CD4-positive, CD25-positive, alpha-beta regulatory T cell (primary cell): Measurements from ENCODE around the gene SH3RF1. TPM values are rescaled to one million over a fixed set of nuclear protein-coding genes. Genes with fewer than 3 reads are reported as not detected.
A peak's percentile ranks its signal among the peaks of the same experiment; 100 is the strongest.

Source experiments
- ATAC-seq, 2 donors: fragments of 150-1000 bp; cut with Tn5 transposase; one replicate each; pipeline ENCODE4 v1.10.0; 2021; ENCODE audit warnings: low read depth in 2 of 2, moderate number of reproducible peaks in 2 of 2, moderate library complexity in 1 of 2
- DNase-seq, 3 donors: peaks; one replicate each; pipeline versions ENCODE4 v3.0.0 to v3.0.0-alpha.2; 2012 to 2022; ENCODE audit warnings: mixed read lengths in 1 of 3
- H3K27ac ChIP-seq: one replicate; pipeline ENCODE4 v1.7.0; 2013; ENCODE audit warnings: mild to moderate bottlenecking, low read length; ENCODE audit not compliant: insufficient read depth, poor library complexity, severe bottlenecking
- H3K27me3 ChIP-seq: one replicate; pipeline ENCODE4 v1.7.0; 2013; ENCODE audit warnings: low read length; ENCODE audit not compliant: control insufficient read depth, insufficient read depth
- H3K36me3 ChIP-seq: one replicate; pipeline ENCODE4 v1.7.0; 2013; ENCODE audit warnings: mild to moderate bottlenecking, low read length, moderate library complexity; ENCODE audit not compliant: control insufficient read depth, insufficient read depth
- H3K4me1 ChIP-seq: 2 replicates; pipeline ENCODE4 v1.7.0; 2013; ENCODE audit warnings: mild to moderate bottlenecking, low read length; ENCODE audit not compliant: insufficient read depth, control insufficient read depth, poor library complexity, severe bottlenecking
- H3K4me3 ChIP-seq: one replicate; pipeline ENCODE4 v1.7.0; 2013; ENCODE audit warnings: low read depth, mild to moderate bottlenecking, low read length, moderate library complexity
- H3K9me3 ChIP-seq, 2 experiments: 1 replicate in 1 of 2; 2 replicates in 1 of 2; pipeline ENCODE4 v1.7.0; 2013; ENCODE audit warnings: low read length in 2 of 2, mild to moderate bottlenecking in 1 of 2, moderate library complexity in 1 of 2; ENCODE audit not compliant: control insufficient read depth in 2 of 2
- H3K27ac Mint-ChIP-seq, 3 donors: one replicate each; pipeline ENCODE4 v1.8.0; 2020 to 2022; ENCODE audit warnings: mild to moderate bottlenecking in 3 of 3, mixed read lengths in 3 of 3, moderate library complexity in 2 of 3
- H3K27me3 Mint-ChIP-seq: one replicate; pipeline ENCODE4 v1.8.0; 2022; ENCODE audit warnings: mild to moderate bottlenecking, mixed read lengths
- H3K36me3 Mint-ChIP-seq: one replicate; pipeline ENCODE4 v1.8.0; 2020; ENCODE audit warnings: mixed read lengths
- H3K4me1 Mint-ChIP-seq, 4 donors: one replicate each; pipeline ENCODE4 v1.8.0; 2020 to 2022; ENCODE audit warnings: mixed read lengths in 4 of 4, mild to moderate bottlenecking in 1 of 4
- H3K4me3 Mint-ChIP-seq, 4 donors: one replicate each; pipeline ENCODE4 v1.8.0; 2020 to 2022; ENCODE audit warnings: mild to moderate bottlenecking in 4 of 4, mixed read lengths in 4 of 4, moderate library complexity in 3 of 4
- H3K9me3 Mint-ChIP-seq, 7 donors: one replicate each; pipeline ENCODE4 v1.8.0; 2020 to 2022; ENCODE audit warnings: mixed read lengths in 7 of 7, mild to moderate bottlenecking in 3 of 7, moderate library complexity in 2 of 7
- polyA plus RNA-seq, 4 donors: library from polyadenylated mRNA; unstranded; fragments of 300-500 nt; fragmentation: Illumina TruSeq; gene quantifications; one replicate each; pipeline ENCODE4 v1.2.3, GENCODE V29; 2021
- total RNA-seq: library from RNA; stranded (reverse); gene quantifications from one replicate; pipeline ENCODE4 v1.2.3, GENCODE V29; 2022

Gene SH3RF1
- total and polyA plus RNA-seq, 5 donors from 2014 or later: 0.69 TPM; not detected in 4

DNA sequence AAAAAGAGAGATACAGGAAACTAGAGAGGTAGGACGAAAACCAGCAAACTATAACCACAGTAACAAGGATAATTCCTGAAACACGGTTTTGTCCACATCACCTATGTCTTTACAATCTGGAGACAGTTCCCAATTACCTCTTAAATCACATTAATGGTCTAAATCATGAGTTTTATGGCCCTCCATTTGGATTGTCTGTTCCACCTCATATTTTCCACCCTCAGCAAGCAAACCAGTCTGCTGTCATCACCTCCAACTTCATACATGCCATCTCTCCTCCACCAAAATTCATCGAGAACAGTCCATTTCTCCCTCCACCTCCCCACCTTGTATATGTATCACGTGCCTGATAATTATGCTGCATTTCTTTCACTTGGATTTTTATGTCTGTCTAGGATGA lies 107.3 kb downstream of the SH3RF1 start:
- peaks cover 0 to 1% (median 0%) of the 10 kb centered on the region in 7 donors for H3K9me3 Mint-ChIP-seq
- H3K27ac Mint-ChIP-seq: no peak overlapping the region
- H3K9me3 ChIP-seq: no peaks in the 10 kb centered on the region
- DNase-seq (no peak), ATAC-seq (no peak)
- H3K4me3 ChIP-seq: no peak overlapping the region
- H3K36me3 Mint-ChIP-seq: no peaks in the 10 kb centered on the region
- H3K36me3 ChIP-seq: no peaks in the 10 kb centered on the region
- H3K4me3 Mint-ChIP-seq: no peak overlapping the region
- no peaks in the 10 kb centered on the region for H3K27me3 ChIP-seq
- peaks cover 21% of the 10 kb centered on the region for H3K27me3 Mint-ChIP-seq
- H3K4me1 Mint-ChIP-seq: no peaks in the 10 kb centered on the region
- no peaks in the 10 kb centered on the region for H3K4me1 ChIP-seq
- H3K27ac ChIP-seq: no peak overlapping the region

DNA sequence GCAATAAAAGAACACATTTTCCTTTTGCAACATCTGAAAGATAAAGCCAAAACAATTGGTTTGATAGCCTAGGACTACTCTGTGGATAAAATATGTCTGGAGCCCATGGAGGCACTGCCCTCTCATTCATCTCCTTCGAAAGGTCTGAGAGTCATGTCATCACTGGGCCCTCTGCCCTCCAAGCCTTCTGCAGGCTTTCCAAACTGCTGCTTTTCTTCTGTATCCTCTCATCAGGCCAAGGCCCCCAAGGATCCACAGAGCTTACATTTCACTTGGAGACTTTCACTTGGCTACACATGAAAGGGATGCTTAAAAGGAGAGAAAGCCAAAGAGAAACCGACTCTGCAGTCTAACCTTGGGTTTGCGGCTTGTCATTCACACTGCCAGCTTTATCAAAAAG lies 109.9 kb downstream of the SH3RF1 start:
- Histone ChIP-seq H3K27me3 (no peaks in the 10 kb centered on the region), H3K27ac (no peak overlapping the region), H3K4me1 (no peaks in the 10 kb centered on the region), H3K36me3 (no peaks in the 10 kb centered on the region), H3K4me3 (no peak overlapping the region), H3K9me3 (no peaks in the 10 kb centered on the region)
- no peak overlapping the region for H3K27ac Mint-ChIP-seq
- no peak overlapping the region for H3K4me3 Mint-ChIP-seq
- no peak for ATAC-seq
- DNase-seq: no peak
- peaks cover 26% of the 10 kb centered on the region for H3K27me3 Mint-ChIP-seq
- no peaks in the 10 kb centered on the region for H3K4me1 Mint-ChIP-seq
- no peaks in the 10 kb centered on the region for H3K36me3 Mint-ChIP-seq
- peaks cover 0 to 1% (median 0%) of the 10 kb centered on the region in 7 donors for H3K9me3 Mint-ChIP-seq

DNA sequence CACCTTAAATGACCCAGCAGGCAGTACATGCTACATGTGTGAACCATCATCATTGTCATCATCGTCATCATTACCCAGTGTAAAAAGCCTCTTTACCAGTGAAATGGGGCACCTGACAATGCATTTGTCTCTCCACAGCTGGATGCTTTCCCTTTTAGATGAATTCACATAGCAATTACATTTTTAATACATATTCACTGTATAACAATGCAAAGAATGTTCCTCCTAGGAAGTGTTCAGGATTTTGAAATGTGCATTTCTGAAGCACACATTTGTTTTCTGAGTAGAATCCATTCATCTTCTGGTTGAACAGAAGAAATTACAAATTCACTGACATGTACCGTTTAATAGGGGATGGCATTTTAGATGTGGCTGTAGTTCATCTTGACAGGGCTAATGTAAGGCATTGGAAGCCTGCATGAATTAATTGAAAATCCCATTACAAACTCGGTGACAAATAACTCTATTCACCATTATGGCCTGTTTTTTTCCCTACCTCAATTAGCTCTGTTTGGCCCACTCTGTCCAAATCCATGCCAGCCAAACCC lies 111.1 kb downstream of the SH3RF1 start:
- H3K27ac Mint-ChIP-seq: no peak overlapping the region
- H3K36me3 ChIP-seq: no peaks in the 10 kb centered on the region
- no peak overlapping the region for H3K27ac ChIP-seq
- no peak overlapping the region for H3K4me3 Mint-ChIP-seq
- no peaks in the 10 kb centered on the region for H3K4me1 Mint-ChIP-seq
- H3K36me3 Mint-ChIP-seq: no peaks in the 10 kb centered on the region
- DNase-seq (no peak), ATAC-seq (no peak)
- peaks cover 24% of the 10 kb centered on the region for H3K27me3 Mint-ChIP-seq
- H3K9me3 ChIP-seq: no peaks in the 10 kb centered on the region
- H3K4me3 ChIP-seq: no peak overlapping the region
- no peaks in the 10 kb centered on the region for H3K4me1 ChIP-seq
- no peaks in the 10 kb centered on the region for H3K27me3 ChIP-seq
- peaks cover 0 to 1% (median 0%) of the 10 kb centered on the region in 7 donors for H3K9me3 Mint-ChIP-seq

DNA sequence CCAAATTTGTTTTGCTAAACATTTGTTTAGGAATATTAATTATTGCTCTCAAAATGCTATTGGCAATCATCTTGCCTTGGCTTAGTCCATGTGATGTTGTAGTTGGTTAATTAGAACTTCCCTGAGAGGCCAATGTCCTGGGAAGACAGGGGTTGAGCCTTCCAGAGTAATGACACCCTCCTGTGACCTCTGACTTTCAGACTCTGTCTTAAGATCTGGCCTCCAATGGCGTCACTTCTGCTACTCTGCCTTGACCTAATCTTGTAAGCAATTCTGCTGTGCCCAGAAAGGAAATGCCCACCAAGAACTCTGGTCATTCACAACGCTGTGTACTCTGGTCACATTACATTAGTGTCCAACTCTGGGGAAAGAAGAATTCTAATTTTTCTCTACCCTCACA lies 111.9 kb downstream of the SH3RF1 start:
- H3K4me3 ChIP-seq: no peak overlapping the region
- no peaks in the 10 kb centered on the region for H3K36me3 ChIP-seq
- Mint-ChIP-seq H3K27me3 (peaks cover 21% of the 10 kb centered on the region), H3K27ac (no peak overlapping the region), H3K4me3 (no peak overlapping the region), H3K36me3 (no peaks in the 10 kb centered on the region), H3K9me3 (peaks cover 0 to 1% (median 0%) of the 10 kb centered on the region in 7 donors), H3K4me1 (no peaks in the 10 kb centered on the region)
- no peak overlapping the region for H3K27ac ChIP-seq
- no peak for DNase-seq
- no peaks in the 10 kb centered on the region for H3K9me3 ChIP-seq
- no peaks in the 10 kb centered on the region for H3K27me3 ChIP-seq
- H3K4me1 ChIP-seq: no peaks in the 10 kb centered on the region
- no peak for ATAC-seq

DNA sequence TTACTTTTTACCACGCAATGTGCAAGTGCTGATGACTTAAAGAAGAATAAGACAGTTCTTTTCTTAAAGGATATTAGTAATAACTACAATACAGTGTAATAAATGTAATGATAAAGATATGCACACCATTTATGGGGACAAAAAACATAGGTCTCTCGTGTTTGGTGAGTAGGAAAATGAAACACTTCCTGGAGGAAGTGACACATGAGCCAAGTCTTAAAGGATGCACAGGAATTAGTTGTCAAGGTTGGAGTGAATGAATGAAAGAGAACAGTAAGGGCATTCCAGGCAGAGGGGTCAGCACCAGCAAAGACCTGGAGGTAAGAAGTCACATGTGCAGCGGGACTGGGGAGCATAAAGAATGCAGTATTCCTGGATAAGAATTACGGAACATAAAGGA lies 112.7 kb downstream of the SH3RF1 start:
- H3K27ac Mint-ChIP-seq: peak overlapping the region in 1 of 3 donors; percentile 41

DNA sequence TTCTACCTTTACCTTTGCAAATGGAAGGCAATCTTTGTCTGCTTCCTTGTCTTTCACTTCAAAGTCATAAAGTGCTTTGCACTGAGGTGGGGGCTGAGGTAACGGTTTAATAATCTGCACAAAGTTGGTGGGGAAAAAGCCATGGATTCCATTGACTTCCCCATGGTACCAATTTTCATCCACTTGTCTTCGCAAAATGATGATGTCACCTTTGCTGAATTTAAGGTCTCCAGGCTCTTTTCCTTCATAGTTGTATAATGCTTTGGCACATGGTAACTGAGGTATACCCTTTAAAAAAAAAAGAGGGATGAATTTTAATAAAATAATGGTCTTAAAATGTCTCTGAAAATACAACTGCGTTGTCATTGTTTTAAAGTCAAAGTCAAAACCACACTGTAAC lies 114.4 kb downstream of the SH3RF1 start:
- H3K4me1 Mint-ChIP-seq: no peaks in the 10 kb centered on the region
- Histone ChIP-seq H3K27me3 (no peaks in the 10 kb centered on the region), H3K27ac (no peak overlapping the region), H3K36me3 (no peaks in the 10 kb centered on the region), H3K9me3 (no peaks in the 10 kb centered on the region), H3K4me1 (no peaks in the 10 kb centered on the region), H3K4me3 (no peak overlapping the region)
- ATAC-seq: no peak
- H3K27me3 Mint-ChIP-seq: peaks cover 16% of the 10 kb centered on the region
- H3K4me3 Mint-ChIP-seq: no peak overlapping the region
- peaks cover 0 to 1% (median 0%) of the 10 kb centered on the region in 7 donors for H3K9me3 Mint-ChIP-seq
- H3K36me3 Mint-ChIP-seq: no peaks in the 10 kb centered on the region
- DNase-seq: no peak
- H3K27ac Mint-ChIP-seq: no peak overlapping the region

More for the DNA sequence above, 112.7 kb downstream of the SH3RF1 start:
- H3K4me3 ChIP-seq: no peak overlapping the region
- H3K9me3 ChIP-seq: no peaks in the 10 kb centered on the region
- Mint-ChIP-seq H3K4me3 (no peak overlapping the region), H3K36me3 (no peaks in the 10 kb centered on the region), H3K27me3 (peaks cover 21% of the 10 kb centered on the region), H3K4me1 (no peaks in the 10 kb centered on the region), H3K9me3 (peaks cover 0 to 1% (median 0%) of the 10 kb centered on the region in 7 donors)
- H3K36me3 ChIP-seq: no peaks in the 10 kb centered on the region
- no peaks in the 10 kb centered on the region for H3K4me1 ChIP-seq
- DNase-seq (no peak), ATAC-seq (no peak)
- no peak overlapping the region for H3K27ac ChIP-seq
- no peaks in the 10 kb centered on the region for H3K27me3 ChIP-seq

DNA sequence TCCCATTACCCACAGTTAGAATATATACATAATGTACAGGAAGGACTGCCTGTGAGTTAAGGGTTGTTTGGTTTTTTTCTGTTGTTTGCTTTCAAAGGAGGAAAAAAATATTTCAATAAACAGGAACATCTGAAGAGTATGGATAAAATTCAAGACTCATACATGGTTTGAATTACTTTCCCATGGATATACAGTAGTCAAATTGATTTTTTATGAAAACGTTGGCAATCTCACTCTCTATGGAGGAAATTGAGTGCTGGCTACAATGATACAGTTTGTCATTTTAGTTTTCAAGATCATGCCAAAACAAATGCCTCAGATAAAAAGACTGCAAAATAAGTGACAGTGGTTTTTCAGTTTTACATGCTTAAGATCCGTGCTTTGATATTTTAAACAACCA lies 116.6 kb downstream of the SH3RF1 start:
- H3K4me1 Mint-ChIP-seq: no peaks in the 10 kb centered on the region

DNA sequence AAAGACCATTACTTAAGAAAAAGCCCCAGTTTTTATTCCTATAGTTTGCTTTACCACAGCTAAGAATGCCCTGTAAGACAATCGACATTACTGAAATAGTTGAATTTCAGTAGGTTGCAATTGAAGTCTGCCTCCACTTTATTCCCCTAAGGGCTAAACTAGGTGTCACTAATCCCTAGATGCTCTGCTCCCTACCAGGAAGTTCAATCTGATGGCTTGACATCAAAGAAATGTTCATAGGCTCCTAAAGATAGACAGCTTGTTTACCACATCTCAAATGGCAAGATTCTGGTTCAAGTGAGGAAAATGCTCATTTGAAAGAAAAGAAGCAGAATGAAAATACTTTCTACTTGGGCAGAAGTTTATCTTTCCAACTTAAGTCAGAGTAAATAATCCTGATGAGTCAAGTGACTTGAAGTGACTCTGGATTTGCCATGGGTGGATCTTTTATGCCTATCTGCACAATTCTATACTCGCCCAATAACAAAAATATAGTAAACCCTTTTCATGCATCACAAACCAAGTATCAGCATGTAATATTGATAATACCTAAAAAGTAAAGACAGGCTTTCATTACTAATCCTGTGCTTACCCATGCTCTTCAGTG lies 117.2 kb downstream of the SH3RF1 start:
- no peak overlapping the region for H3K27ac Mint-ChIP-seq
- H3K9me3 Mint-ChIP-seq: peaks cover 0 to 3% (median 0%) of the 10 kb centered on the region in 7 donors
- no peaks in the 10 kb centered on the region for H3K4me1 Mint-ChIP-seq
- no peaks in the 10 kb centered on the region for H3K9me3 ChIP-seq
- no peak for DNase-seq
- H3K27me3 Mint-ChIP-seq: peaks cover 14% of the 10 kb centered on the region
- ATAC-seq: no peak
- H3K27ac ChIP-seq: no peak overlapping the region
- no peaks in the 10 kb centered on the region for H3K36me3 ChIP-seq
- H3K4me1 ChIP-seq: no peaks in the 10 kb centered on the region
- H3K4me3 Mint-ChIP-seq: no peak overlapping the region
- H3K4me3 ChIP-seq: no peak overlapping the region
- H3K36me3 Mint-ChIP-seq: no peaks in the 10 kb centered on the region
- H3K27me3 ChIP-seq: no peaks in the 10 kb centered on the region

More for the DNA sequence above, 116.6 kb downstream of the SH3RF1 start:
- DNase-seq (no peak), ATAC-seq (no peak)
- no peak overlapping the region for H3K27ac ChIP-seq
- no peaks in the 10 kb centered on the region for H3K9me3 ChIP-seq
- H3K4me3 ChIP-seq: no peak overlapping the region
- H3K27me3 ChIP-seq: no peaks in the 10 kb centered on the region
- H3K9me3 Mint-ChIP-seq: peaks cover 0 to 3% (median 0%) of the 10 kb centered on the region in 7 donors
- H3K36me3 Mint-ChIP-seq: no peaks in the 10 kb centered on the region
- peaks cover 16% of the 10 kb centered on the region for H3K27me3 Mint-ChIP-seq
- no peaks in the 10 kb centered on the region for H3K4me1 ChIP-seq
- H3K4me3 Mint-ChIP-seq: no peak overlapping the region
- H3K27ac Mint-ChIP-seq: no peak overlapping the region
- H3K36me3 ChIP-seq: no peaks in the 10 kb centered on the region
